T-helper 2 cell treated with Interferon-gamma antibody and Interleukin-4, amounts not matched to agents 5 μg/mL and 100 μg/mL, for 36 hours (primary cell): Measurements from ENCODE around the gene GTPBP4.
"Not testable (repeated sequence)": the region's sequence is repeated elsewhere in the genome, so short reads cannot be mapped to it uniquely, and the experiment has no call there.

Experiments used
- DNase-seq: peaks from one replicate; pipeline ENCODE4 v3.0.0; 2021; ENCODE audit warnings: low spot score
- H3K27ac Mint-ChIP-seq: one replicate; pipeline ENCODE4 v1.8.0; 2021; ENCODE audit warnings: mild to moderate bottlenecking, mixed read lengths
- H3K27me3 Mint-ChIP-seq: one replicate; pipeline ENCODE4 v1.8.0; 2021; ENCODE audit warnings: low read depth, mixed read lengths
- H3K36me3 Mint-ChIP-seq: one replicate; pipeline ENCODE4 v1.8.0; 2021; ENCODE audit warnings: low read depth, mixed read lengths
- H3K4me1 Mint-ChIP-seq: one replicate; pipeline ENCODE4 v1.8.0; 2021; ENCODE audit warnings: low read depth, mixed read lengths
- H3K4me3 Mint-ChIP-seq: one replicate; pipeline ENCODE4 v1.8.0; 2022; ENCODE audit warnings: mild to moderate bottlenecking, moderate library complexity, mixed read lengths
- H3K9me3 Mint-ChIP-seq: one replicate; pipeline ENCODE4 v1.8.0; 2021; ENCODE audit warnings: mixed read lengths

The GTPBP4 gene

GRCh38 chr10:1056326-1057105 lies 68.3 kb downstream of the GTPBP4 start, which contains the start of gene WDR37:
WDR37 (plus strand) TSS chr10:1056385; CDS start chr10:1072156, 15,771 bp downstream.
- peak; percentile 86 for DNase-seq
- Mint-ChIP-seq H3K27me3 (no peaks in the 10 kb centered on the region), H3K36me3 (peaks cover 51% of the 10 kb centered on the region), H3K4me1 (peaks cover 65% of the 10 kb centered on the region), H3K4me3 (peak within 1 kb of the TSS; percentile 97), H3K9me3 (no peaks in the 10 kb centered on the region), H3K27ac (peak within 1 kb of the TSS; percentile 95)

GRCh38 chr10:1057106-1057657 lies 68.9 kb downstream of the GTPBP4 start:
- H3K9me3 Mint-ChIP-seq = no peaks in the 10 kb centered on the region
- H3K4me1 Mint-ChIP-seq = peaks cover 66% of the 10 kb centered on the region
- no peaks in the 10 kb centered on the region for H3K27me3 Mint-ChIP-seq
- H3K27ac Mint-ChIP-seq = peak overlapping the region; percentile 95
- peak overlapping the region; percentile 97 for H3K4me3 Mint-ChIP-seq
- DNase-seq = no peak
- H3K36me3 Mint-ChIP-seq = peaks cover 49% of the 10 kb centered on the region

- DNase-seq = no peak
- peaks cover 65% of the 10 kb centered on the region for H3K4me1 Mint-ChIP-seq
- peak overlapping the region; percentile 97 for H3K4me3 Mint-ChIP-seq
- H3K27me3 Mint-ChIP-seq = no peaks in the 10 kb centered on the region
- no peaks in the 10 kb centered on the region for H3K9me3 Mint-ChIP-seq
- H3K27ac Mint-ChIP-seq = peak overlapping the region; percentile 95
- H3K36me3 Mint-ChIP-seq = peaks cover 43% of the 10 kb centered on the region
Measured at GRCh38 chr10:1058017-1058416, 69.8 kb downstream of the GTPBP4 start.

- H3K9me3 Mint-ChIP-seq = no peaks in the 10 kb centered on the region
- H3K36me3 Mint-ChIP-seq = peaks cover 37% of the 10 kb centered on the region
- H3K4me3 Mint-ChIP-seq = no peak overlapping the region
- no peak overlapping the region for H3K27ac Mint-ChIP-seq
- peaks cover 59% of the 10 kb centered on the region for H3K4me1 Mint-ChIP-seq
- H3K27me3 Mint-ChIP-seq = no peaks in the 10 kb centered on the region
- DNase-seq = no peak
Measured at GRCh38 chr10:1059902-1060301, 71.7 kb downstream of the GTPBP4 start.

- DNase-seq = no peak
- peak overlapping the region; percentile 51 for H3K4me3 Mint-ChIP-seq
- H3K4me1 Mint-ChIP-seq = peaks cover 64% of the 10 kb centered on the region
- peaks cover 39% of the 10 kb centered on the region for H3K36me3 Mint-ChIP-seq
- H3K27ac Mint-ChIP-seq = peak overlapping the region; percentile 55
- H3K9me3 Mint-ChIP-seq = no peaks in the 10 kb centered on the region
- H3K27me3 Mint-ChIP-seq = no peaks in the 10 kb centered on the region
Measured at GRCh38 chr10:1061930-1062774, 73.9 kb downstream of the GTPBP4 start.

GRCh38 chr10:1063232-1063865 lies 75.1 kb downstream of the GTPBP4 start:
- no peak for DNase-seq
- Mint-ChIP-seq H3K4me1 (peaks cover 63% of the 10 kb centered on the region), H3K27me3 (no peaks in the 10 kb centered on the region), H3K4me3 (peak overlapping the region; percentile 51), H3K36me3 (peaks cover 33% of the 10 kb centered on the region), H3K9me3 (no peaks in the 10 kb centered on the region), H3K27ac (peak overlapping the region; percentile 55)

GRCh38 chr10:1064964-1065247 lies 76.7 kb downstream of the GTPBP4 start:
- Mint-ChIP-seq H3K36me3 (peaks cover 25% of the 10 kb centered on the region), H3K4me1 (peaks cover 65% of the 10 kb centered on the region), H3K27ac (no peak overlapping the region), H3K27me3 (no peaks in the 10 kb centered on the region), H3K4me3 (no peak overlapping the region), H3K9me3 (no peaks in the 10 kb centered on the region)
- DNase-seq = no peak

- not testable (repeated sequence) for H3K9me3 Mint-ChIP-seq, H3K27me3 Mint-ChIP-seq, DNase-seq, H3K4me3 Mint-ChIP-seq, H3K27ac Mint-ChIP-seq
- H3K4me1 Mint-ChIP-seq = peaks cover 56% of the 10 kb centered on the region
- peaks cover 20% of the 10 kb centered on the region for H3K36me3 Mint-ChIP-seq
Measured at GRCh38 chr10:1066734-1067133, 78.5 kb downstream of the GTPBP4 start.

GRCh38 chr10:1068380-1069361 lies 80.4 kb downstream of the GTPBP4 start:
- Mint-ChIP-seq H3K4me1 (peaks cover 37% of the 10 kb centered on the region), H3K9me3 (no peaks in the 10 kb centered on the region), H3K36me3 (peaks cover 27% of the 10 kb centered on the region), H3K27ac (peak overlapping the region; percentile 5), H3K4me3 (no peak overlapping the region), H3K27me3 (no peaks in the 10 kb centered on the region)
- DNase-seq = no peak
